22Rv1 (cell line): ENCODE measurements around the gene RERE.

Experiments
- ZFX ChIP-seq: fragments of 450-650 bp; IDR thresholded peaks from 2 replicates; pipeline ENCODE4 v1.6.1; 2017; ENCODE audit warnings: antibody characterized with exemption, borderline replicate concordance
- TF ChIP-seq, protein P1 (sequence below): fragments of 450-650 bp; IDR thresholded peaks from 2 replicates; pipeline ENCODE4 v1.5.1; 2017; ENCODE audit warnings: mild to moderate bottlenecking

- TF ChIP-seq, protein P1, sequence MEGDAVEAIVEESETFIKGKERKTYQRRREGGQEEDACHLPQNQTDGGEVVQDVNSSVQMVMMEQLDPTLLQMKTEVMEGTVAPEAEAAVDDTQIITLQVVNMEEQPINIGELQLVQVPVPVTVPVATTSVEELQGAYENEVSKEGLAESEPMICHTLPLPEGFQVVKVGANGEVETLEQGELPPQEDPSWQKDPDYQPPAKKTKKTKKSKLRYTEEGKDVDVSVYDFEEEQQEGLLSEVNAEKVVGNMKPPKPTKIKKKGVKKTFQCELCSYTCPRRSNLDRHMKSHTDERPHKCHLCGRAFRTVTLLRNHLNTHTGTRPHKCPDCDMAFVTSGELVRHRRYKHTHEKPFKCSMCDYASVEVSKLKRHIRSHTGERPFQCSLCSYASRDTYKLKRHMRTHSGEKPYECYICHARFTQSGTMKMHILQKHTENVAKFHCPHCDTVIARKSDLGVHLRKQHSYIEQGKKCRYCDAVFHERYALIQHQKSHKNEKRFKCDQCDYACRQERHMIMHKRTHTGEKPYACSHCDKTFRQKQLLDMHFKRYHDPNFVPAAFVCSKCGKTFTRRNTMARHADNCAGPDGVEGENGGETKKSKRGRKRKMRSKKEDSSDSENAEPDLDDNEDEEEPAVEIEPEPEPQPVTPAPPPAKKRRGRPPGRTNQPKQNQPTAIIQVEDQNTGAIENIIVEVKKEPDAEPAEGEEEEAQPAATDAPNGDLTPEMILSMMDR = no peak
- TF ChIP-seq ZFX = no peak
Observed at GRCh38 chr1:8691662-8692061, 125.8 kb downstream of the RERE start.
